ENCODE results near the gene USP24.

Gene USP24

GRCh38 chr1:55107101-55107500, 108.1 kb downstream of the USP24 start:
- DNase-seq, result no peak

DNA sequence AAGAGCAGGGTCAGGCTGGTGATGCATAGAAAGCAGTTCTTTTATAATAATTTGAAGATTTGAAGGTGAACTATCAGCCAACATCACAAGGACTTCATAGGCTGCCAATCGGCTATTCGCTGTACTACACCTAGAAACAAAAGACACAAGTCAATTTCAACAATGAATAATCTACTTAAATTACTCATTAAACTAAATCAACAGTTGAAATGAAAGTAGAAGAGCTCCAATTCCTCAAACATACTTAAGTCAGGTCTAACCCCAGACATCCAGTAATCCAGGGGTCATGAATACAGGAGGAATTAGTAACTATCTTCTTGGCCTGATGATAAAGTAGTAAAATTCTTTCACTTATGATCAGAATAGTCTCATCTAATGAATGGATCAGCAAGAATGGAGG, 111.3 kb downstream of the USP24 start:
- no peak for DNase-seq

DNA sequence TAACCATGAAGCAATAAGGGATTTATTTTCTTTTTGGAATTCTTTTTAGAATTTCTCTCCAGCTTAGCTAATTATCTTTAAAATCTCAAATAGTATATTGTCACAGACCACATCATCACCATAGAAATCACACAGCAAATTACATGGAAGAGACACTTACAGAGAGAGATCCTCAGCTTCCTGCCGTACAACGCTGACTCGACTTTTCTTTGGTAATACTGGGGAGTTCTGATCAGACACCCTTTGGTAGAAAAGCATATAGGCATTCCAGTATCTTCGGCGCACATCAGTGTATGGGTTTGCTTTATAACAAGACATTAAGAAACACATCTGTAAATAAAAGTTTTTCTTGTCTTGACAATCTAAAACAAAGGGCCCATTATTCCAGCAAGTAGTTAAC, 120.1 kb downstream of the USP24 start:
- DNase-seq, result no peak

- no peak for DNase-seq
Observed at GRCh38 chr1:55092475-55092874, 122.7 kb downstream of the USP24 start.

GRCh38 chr1:55089683-55090082, 125.5 kb downstream of the USP24 start:
- no peak for DNase-seq

DNA sequence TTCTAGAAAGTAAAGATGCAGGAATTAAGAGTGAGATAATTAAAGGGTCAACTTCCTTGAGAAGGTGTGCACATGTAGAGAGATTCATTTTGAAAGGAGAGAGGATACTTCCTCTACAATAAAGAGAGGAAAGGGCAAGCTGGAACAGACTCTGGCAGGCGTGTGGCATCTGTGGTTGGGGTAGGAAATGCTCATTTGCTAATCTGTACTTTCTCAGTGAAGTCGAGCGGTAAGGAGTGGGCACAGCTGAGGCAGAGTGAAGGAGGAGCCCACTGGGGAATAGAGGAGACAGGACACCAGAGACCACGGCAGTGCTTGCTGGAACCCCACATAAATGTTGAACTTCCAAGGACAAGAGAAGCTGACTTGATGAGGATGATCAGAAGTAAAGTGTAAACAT, 126.8 kb downstream of the USP24 start:
- DNase-seq, result no peak

- no peak for DNase-seq
Observed at GRCh38 chr1:55087439-55087838, 127.7 kb downstream of the USP24 start.

DNA sequence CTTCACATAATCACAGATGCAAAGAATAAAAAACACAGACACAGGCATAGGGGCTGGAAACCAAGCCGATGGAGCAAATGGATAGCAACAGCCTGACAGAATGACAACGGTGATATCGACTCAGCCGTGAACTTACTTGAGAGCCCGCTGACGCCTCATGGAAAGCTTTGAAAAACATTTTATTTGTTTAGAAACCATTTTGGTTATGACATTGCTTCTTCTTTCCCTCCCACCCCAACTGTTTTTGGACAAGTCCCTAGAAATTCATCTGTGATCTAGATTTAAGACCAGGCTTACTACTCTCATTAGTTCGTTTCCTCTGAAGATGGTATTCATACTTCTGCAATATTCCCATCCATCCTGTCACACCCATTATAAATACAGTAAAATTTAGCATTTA, 130.9 kb downstream of the USP24 start:
- no peak for DNase-seq

- DNase-seq, result no peak
Observed at GRCh38 chr1:55081905-55082296, 133.3 kb downstream of the USP24 start.

DNA sequence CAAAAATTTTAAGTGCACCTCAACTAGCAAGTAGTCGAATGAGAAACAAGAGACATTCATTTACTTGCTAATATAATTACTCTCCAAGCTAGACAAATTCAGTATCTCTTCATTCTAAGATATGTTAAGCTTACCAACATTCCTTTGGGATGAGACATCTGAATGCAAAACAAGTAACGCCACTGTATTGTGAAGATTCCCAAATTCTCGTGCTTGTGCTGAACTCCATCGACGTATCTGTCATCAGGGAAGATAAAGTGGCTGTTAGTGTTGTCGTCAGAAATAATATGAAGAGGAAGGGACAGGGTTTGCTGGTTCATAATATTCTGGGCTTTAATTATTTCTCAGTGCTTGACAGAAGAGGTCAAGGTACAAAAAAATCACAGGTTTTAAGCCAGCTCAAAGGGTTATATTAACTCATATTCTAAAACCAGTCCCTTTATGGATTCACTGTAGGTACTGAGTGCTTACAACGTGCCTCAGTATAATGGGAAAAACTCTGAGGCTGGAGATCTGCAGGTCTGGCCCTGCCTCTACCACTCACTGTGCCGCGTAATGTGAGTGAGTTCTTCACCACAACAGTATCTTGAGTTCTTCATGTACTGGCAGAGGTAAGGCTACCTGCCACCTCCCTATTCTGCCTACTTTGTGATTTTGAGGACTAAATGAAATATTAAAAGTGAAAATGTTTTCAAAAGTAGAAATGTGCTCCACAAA, 133.8 kb downstream of the USP24 start:
- DNase-seq, result no peak

GRCh38 chr1:55079651-55080050, 135.5 kb downstream of the USP24 start:
- no peak for DNase-seq

- DNase-seq, result no peak
Observed at GRCh38 chr1:55078470-55078869, 136.7 kb downstream of the USP24 start.

DNA sequence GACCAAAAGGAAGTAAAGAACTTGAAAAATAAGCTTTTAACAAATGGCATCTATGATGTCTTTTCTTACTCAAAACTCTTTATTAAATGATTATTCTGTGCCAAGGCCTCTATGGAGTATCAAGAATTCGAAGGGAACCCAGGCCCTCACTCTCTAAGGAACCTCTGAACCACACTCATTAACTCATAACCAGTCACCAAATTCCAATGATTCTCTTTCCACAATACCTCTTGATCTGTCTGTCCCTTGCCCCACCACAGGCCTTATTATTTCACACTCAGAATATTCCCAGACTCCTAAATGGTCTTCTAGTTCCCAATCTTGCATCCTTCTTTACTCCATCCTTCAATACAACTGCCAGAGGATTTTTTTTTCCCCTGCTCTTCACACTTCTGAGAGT, 138.8 kb downstream of the USP24 start:
- DNase-seq, result no peak

DNA sequence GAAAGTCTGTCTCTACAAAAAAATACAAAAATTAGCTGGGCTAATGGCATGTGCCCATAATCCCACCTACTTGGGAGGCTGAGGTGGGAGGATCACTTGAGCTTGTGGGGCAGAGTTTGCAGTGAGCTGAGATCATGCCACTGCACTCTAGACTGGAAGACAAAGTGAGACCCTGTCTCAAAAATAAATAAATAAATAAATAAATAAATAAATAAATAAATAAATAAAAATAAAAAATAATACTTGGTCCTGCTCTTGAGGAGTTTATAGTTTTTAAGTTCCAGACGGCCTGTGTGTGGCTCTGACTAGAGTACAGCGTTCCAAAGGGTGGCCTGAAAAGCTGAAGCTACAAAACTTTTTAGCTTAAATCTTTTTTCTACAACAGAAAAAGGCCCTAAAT, 140.7 kb downstream of the USP24 start:
- DNase-seq, result no peak

GRCh38 chr1:55073187-55073916, 141.8 kb downstream of the USP24 start:
- DNase-seq, result no peak

GRCh38 chr1:55071477-55071876, 143.7 kb downstream of the USP24 start:
- DNase-seq, result no peak

DNA sequence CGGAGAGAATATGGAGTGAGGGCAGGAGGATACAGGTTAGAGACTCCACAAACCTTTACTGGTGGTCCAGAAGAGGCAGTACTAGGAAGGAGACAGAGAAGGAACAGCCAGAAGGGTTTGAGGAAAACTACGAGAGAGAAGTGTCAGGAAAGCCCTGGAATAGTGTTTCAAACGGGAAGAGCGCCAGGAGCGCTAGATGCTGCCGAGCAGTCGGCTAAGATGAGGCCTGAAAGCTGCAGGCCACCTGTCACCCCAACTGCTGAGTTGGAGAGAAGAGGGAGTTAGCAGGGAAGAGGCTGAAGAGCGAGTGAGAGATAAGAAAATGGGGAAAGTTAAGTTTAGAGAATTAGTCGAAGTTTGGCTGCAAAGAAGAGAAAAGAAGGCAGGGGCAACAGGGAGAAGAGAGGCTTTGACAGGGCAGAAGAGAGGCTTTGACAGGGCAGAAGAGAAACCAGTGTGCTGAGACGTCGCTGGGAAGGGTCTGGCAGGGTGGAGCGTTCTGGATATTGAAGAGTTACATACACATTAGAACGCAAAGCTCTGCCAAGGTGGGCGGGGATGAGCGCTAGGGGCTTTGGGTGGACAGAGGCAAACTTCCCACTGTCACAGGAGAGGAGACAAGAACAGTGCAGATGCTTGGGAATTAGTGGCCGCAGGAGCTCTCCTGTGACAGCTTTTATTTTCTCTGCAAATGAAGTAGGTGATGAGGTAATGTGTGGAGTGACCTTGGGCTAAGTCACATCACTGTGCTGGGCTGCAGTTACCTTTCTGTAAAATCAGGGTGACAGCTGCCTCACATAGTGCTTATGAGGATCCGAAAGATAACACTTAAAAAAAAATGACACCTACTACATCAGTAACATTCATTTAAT, 144.6 kb downstream of the USP24 start:
- DNase-seq, result no peak

DNA sequence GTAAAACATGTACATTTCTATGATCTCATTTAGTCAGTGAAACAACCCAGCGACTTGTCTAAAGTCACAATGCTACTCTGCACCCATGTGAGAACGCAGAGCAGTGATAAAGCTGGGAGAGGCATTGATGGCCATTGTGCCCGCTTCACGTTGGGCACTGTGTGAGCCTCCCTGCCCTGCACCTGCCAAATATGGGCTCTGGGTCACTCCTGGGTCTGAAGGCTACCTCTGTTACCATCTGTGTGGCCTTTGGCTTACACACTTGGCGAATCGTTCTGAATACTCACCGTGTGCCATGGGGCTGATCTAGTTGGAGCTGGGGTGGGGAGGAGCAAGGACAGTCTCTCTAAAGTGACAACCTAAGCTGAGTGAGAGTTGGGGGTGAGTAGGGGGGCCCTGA, 145.9 kb downstream of the USP24 start:
- no peak for DNase-seq

GRCh38 chr1:55068638-55069037, 146.5 kb downstream of the USP24 start:
- DNase-seq, result no peak

GRCh38 chr1:55067914-55068313, 147.2 kb downstream of the USP24 start:
- DNase-seq, result no peak

GRCh38 chr1:55067022-55067778, 148.0 kb downstream of the USP24 start:
- no peak for DNase-seq

DNA sequence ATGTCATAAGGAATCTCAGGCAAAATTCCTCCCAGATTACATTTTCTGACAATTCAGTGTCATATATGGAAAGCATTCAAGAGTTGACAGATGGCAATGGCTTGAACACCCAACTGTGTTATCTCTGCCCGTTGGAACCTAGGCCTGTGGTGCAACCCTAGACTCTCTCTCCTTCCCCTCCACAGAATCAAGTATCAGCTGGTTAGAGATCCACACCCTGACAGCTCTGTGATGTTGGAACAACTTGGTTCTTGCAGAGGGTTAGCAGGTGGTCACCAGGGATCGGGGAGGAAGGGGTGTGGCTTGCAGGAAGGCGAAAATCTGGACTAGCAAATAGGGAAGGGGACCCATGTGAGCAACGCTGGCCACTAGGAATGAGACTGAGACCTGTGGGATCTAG, 149.5 kb downstream of the USP24 start:
- no peak for DNase-seq

- DNase-seq, result no peak
Observed at GRCh38 chr1:55064861-55065263, 150.3 kb downstream of the USP24 start.

All from cortex of kidney (tissue), 1 donor.